Amygdala (tissue), 56 donors: ENCODE data around the gene TRIM61.
"Not testable (repeated sequence)": the region's sequence is repeated elsewhere in the genome, so short reads cannot be mapped to it uniquely, and the experiment has no call there.

ENCODE experiments used
- DNase-seq, 56 donors: peaks; one replicate each; lab custom pipeline; 2025; lab: John Stamatoyannopoulos, UW

TRIM61 gene

GRCh38 chr4:164977243-164978164 lies at the start of gene TRIM61:
TSS of gene TRIM61 (minus strand) at chr4:164977657. CDS start at chr4:164970002, 7,655 bp downstream.
- peak in 44 of 56 donors; percentile 3 to 73 (median 20) for DNase-seq

- DNase-seq, result not testable (repeated sequence)
Observed at GRCh38 chr4:165025782-165026181, 48.3 kb upstream of the TRIM61 start.

- DNase-seq, result not testable (repeated sequence)
Observed at GRCh38 chr4:165019995-165020394, 42.5 kb upstream of the TRIM61 start.

GRCh38 chr4:165016971-165017370 lies 39.5 kb upstream of the TRIM61 start:
- no peak for DNase-seq

DNA sequence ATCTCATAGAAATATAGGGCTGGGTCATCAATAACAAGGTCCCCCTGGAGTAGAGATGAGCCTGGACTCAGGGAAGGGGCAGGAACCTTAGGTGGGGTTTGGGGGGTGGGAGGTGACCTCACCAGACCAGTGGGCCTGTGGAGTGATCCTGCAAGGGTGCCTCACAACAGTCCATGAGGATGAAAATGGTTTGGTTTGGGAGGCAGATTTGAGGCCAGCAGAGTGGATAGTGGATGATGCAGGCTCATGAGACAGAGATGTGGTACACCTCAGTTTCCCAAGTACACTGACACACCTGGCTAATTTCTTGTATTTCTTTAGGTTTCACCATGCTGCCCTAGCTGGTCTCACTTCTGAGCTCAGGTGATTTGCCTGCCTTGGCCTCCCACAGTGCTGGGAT lies 36.2 kb upstream of the TRIM61 start:
- no peak for DNase-seq

- DNase-seq, result no peak
Observed at GRCh38 chr4:165011403-165011802, 33.9 kb upstream of the TRIM61 start.

DNA sequence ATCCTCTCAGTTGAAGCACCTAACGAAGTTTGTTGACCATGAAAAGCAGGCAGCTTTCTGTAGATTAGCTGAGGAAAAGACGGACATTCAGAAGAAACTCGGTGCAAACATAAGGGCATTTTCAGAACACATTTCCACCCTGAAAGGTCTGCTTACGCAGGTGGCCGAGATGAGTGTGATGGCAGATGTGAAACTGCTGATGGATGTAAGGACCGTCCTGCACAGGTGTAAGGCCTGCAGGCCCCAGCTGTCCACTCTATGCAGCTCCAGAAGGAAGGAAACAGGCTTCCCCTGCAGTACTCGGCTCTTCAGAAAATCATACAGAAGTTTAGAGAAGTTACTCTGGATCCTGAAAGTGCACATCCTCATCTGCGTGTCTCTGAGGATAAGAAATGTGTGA lies 33.5 kb upstream of the TRIM61 start:
- DNase-seq, result no peak

GRCh38 chr4:165010487-165010886 lies 33.0 kb upstream of the TRIM61 start:
- DNase-seq, result no peak

- DNase-seq, result no peak
Observed at GRCh38 chr4:165009493-165010227, 32.2 kb upstream of the TRIM61 start.

DNA sequence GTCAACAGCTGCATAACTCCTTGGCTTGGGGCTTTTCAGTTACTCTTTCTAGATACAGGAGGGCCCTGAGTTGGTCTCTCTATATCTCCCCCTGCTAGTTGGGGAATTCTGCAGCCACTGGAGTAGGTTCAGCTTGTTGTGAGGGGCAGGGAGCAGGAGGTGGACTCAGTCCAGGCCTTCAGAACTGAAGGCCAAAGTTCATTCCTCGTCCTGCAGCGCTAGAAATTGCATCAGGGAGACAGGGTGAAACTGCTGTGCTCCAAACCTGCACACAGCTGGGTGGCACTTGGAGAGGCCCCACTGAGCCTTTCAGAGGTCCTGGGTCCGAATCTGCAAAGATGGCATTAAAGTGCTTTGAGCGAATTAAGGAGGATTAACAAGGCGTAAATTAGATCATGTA lies 29.4 kb upstream of the TRIM61 start:
- no peak for DNase-seq

- no peak for DNase-seq
Observed at GRCh38 chr4:165006456-165006855, 29.0 kb upstream of the TRIM61 start.

GRCh38 chr4:165005352-165005925 lies 28.0 kb upstream of the TRIM61 start:
- no peak for DNase-seq

- DNase-seq, result not testable (repeated sequence)
Observed at GRCh38 chr4:165001957-165002356, 24.5 kb upstream of the TRIM61 start.

DNA sequence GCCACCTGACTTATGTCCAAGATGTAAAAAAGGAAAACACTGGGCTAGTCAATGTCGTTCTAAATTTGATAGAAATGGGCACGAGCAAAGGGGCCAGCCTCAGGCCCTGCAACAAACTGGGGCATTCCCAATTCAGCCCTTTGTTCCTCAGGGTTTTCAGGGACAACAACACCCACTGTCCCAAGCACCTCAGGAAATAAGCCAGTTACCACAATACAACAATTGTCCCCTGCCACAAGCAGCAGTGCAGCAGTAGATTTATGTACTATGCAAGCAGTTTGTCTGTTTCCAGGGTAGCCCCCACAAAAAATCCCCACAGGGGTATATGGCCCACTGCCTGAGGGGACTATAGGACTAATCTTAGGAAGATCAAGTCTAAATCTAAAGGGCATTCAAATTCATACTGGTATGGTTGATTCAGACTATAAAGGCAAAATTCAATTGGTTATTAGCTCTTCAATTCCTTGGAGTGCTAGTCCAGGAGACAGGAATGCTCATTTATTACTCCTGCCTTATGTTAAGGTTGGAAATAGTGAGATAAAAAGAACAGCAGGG lies 21.1 kb upstream of the TRIM61 start:
- peak in 23 of 56 donors; percentile 3 to 51 (median 12) for DNase-seq

- DNase-seq, result peak in 14 of 56 donors; percentile 2 to 78 (median 12)
Observed at GRCh38 chr4:164997941-164998340, 20.5 kb upstream of the TRIM61 start.

GRCh38 chr4:164997324-164997723 lies 19.9 kb upstream of the TRIM61 start:
- peak in 5 of 56 donors; percentile 3 to 26 (median 7) for DNase-seq

- DNase-seq, result not testable (repeated sequence)
Observed at GRCh38 chr4:164996123-164996522, 18.7 kb upstream of the TRIM61 start.

DNA sequence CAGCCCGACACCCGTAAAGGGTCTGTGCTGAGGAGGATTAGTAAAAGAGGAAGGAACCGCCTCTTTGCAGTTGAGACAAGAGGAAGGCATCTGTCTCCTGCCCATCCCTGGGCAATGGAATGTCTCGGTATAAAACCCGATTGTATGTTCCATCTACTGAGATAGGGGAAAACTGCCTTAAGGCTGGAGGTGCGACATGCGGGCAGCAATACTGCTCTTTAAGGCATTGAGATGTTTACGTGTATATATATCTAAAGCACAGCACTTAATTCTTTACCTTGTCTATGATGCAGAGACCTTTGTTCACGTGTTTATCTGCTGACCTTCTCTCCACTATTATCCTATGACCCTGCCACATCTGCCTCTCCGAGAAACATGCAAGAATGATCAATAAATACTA lies 13.3 kb upstream of the TRIM61 start:
- DNase-seq, result not testable (repeated sequence)

DNA sequence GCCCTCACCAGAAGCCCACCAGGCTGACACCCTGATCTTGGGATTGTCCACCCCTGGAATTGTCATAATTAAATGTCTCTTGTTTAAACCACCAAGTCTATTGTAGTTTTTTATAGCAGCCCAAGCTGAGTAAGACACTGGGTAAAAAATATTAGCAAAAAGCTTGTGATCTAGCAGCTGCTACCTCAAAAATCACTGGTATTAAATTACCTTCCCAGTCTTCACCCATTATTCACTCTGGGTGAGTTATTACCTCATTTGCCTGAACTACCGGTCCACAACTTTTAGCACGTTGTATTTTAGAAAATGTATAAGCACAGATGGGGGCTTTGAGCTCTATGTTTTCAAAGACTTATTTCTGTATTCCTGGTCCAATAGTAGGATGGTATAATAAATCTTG lies 12.0 kb upstream of the TRIM61 start:
- DNase-seq, result no peak

GRCh38 chr4:164971929-164972328 lies 5.5 kb downstream of the TRIM61 start:
- not testable (repeated sequence) for DNase-seq

- no peak for DNase-seq
Observed at GRCh38 chr4:164959896-164960295, 17.6 kb downstream of the TRIM61 start.
